ENCODE data around the gene FAM204A.

The FAM204A gene
- long read RNA-seq, donor 1, full-length matches to known transcripts = 19 of 26 reads
- long read RNA-seq, donor 1, partial matches to known transcripts = 7 of 26 reads
- long read RNA-seq, donor 1, other reads (novel, unspliced or antisense) = 0 of 26 reads
- long read RNA-seq, donor 2, full-length matches to known transcripts = 10 of 15 reads
- long read RNA-seq, donor 2, partial matches to known transcripts = 5 of 15 reads
- long read RNA-seq, donor 2, other reads (novel, unspliced or antisense) = 0 of 15 reads
- long read RNA-seq, donor 3, full-length matches to known transcripts = 8 of 8 reads
- long read RNA-seq, donor 3, partial matches to known transcripts = 0 of 8 reads
- long read RNA-seq, donor 3, other reads (novel, unspliced or antisense) = 0 of 8 reads
- long read RNA-seq, donor 4, full-length matches to known transcripts = 17 of 17 reads
- long read RNA-seq, donor 4, partial matches to known transcripts = 0 of 17 reads
- long read RNA-seq, donor 4, other reads (novel, unspliced or antisense) = 0 of 17 reads
- long read RNA-seq, donor 5, full-length matches to known transcripts = 21 of 21 reads
- long read RNA-seq, donor 5, partial matches to known transcripts = 0 of 21 reads
- long read RNA-seq, donor 5, other reads (novel, unspliced or antisense) = 0 of 21 reads
- long read RNA-seq, donor 6, transcript FAM204A-202 (8 exons, 872 nt) = major isoform, 5 of 9 reads
- long read RNA-seq, donor 6, partial matches to known transcripts = 0 of 9 reads
- long read RNA-seq, donor 6, other reads (novel, unspliced or antisense) = 0 of 9 reads
- long read RNA-seq, donor 7, full-length matches to known transcripts = 17 of 22 reads
- long read RNA-seq, donor 7, partial matches to known transcripts = 5 of 22 reads
- long read RNA-seq, donor 7, other reads (novel, unspliced or antisense) = 0 of 22 reads
- long read RNA-seq, donor 8, full-length matches to known transcripts = 18 of 18 reads
- long read RNA-seq, donor 8, partial matches to known transcripts = 0 of 18 reads
- long read RNA-seq, donor 8, other reads (novel, unspliced or antisense) = 0 of 18 reads

DNA sequence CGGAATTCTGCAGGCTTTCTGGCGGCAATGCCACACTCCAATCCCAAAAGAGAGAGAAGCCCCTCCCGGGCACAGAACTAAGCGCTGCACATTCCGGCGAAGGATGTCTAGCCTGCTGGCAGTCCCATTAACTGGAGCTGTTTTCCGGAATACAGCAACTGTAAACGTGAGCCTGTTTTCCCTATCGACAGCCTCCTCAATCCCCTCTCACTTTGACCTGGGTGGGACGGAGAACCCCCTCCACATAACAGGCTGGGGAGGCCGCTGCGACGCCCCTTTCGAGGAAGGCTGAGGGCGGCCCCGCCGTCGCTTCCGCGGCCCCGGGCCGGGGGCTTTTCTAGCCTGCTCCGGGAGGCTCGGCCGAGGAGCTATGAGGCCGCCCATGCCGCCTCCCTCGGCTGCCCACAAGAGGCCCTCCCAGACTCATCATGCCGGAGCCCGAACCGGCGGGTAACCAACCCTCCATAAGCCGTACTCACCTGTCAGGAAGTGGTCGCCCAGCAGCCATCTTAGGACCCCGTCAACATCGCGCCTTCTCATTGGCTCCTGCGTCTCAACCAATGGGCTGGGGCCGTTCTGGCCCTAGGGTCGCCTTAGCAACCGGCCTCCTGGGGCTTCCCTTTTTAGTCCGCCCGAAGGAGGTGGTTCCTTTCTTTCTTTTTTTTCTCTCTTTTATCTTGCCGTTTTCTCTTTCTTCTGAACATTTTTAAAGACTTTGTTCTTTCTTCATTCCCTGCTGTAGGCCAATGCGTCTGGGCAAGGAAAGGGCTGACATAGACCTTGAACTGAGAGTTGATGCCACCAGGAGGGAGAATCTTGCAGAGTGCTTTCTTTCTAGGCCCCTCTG is at the start of gene FAM204A:
Gene FAM204A, minus strand, starts transcription at position 534 of the 847 bp plus-strand sequence. CDS start 5,909 bp downstream, outside the sequence.
- DNase-seq = peak; percentile 91

DNA sequence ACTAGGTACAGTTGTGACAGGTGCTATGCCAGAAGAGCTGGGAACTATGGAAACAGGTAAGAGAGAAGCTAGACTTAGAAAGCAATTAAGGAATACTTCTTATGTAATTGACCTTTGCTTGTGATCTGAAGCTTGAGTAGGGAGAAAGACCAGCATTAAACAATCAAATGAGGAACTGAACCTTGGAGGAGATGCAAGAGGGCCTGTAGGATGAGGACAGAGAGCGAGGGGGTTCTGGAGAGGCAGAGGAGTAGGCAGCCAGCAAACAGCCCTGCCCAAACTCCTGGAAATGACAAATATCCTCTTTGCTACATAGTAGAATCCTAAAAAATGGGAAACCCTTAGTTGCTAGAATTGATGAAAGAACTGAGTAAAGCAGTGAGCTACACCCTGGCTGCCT is 41.6 kb upstream of the FAM204A start:
- no peak for DNase-seq

DNA sequence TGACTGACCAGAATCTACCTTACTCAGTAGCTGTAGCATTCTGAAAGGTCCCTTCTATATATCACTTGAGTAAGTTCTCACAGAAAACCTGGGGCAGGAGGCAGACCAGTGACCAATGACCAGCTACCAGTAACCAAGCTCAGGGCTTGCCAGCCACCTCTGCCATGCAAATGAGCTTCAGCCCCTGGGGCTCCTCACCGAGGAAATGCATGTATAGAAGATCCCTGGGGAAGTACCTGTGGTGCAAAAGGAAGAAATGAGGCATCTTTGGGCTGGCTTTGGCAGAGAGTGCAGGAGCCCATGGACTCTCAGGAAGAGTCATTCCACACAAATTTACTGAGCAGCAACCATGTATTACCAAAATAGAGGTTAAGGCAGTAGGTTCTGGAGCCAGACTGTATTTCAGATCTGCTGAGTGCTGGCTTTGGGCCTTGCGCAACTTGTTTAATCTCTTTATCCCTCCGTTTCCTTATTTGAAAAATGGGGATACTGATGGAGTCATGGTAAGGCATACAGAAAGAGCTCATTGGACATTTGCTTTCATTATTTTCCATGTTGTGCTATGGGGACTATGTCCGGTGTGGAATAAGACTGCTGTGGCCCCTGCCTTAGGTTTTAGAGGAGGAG is 41.1 kb upstream of the FAM204A start:
- no peak for DNase-seq

DNA sequence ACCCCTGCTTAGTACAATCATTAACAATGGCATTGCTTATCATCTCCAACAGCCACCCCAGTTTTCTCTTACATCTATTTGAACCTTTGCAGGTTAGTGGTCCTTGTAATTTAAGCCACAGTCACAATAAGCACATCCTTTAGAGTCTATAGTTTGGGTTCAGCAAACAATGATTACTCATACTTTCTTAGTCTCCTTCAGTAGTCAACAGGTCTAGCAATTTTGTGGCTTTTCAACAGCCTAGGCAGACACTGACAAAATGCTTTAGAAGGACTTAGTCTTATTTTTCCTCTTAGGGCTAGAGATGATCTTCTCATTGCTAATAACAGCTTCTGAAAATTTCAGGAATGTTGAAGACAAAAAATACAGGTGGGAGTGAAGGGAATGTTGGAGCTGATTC is 32.3 kb upstream of the FAM204A start:
- no peak for DNase-seq

DNA sequence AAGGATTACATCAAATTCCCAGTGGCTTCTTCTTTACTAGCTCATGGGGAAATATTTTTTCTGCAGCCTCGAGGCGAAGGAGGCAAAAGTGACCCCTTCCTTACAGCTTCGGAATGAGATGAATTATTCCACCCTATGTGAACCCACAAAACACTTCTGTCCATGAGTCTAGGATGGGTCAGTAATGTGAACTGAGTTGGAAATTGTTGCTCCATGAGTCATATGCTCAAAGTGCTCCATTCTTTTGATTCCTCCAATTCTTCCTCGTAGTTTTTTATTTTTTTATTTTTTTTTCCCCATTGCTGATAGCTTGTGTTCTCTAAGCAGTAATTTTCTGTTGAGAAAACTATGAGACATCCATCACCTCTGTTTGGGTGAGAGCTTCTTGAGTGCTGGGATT is 31.7 kb upstream of the FAM204A start:
- DNase-seq = no peak

DNA sequence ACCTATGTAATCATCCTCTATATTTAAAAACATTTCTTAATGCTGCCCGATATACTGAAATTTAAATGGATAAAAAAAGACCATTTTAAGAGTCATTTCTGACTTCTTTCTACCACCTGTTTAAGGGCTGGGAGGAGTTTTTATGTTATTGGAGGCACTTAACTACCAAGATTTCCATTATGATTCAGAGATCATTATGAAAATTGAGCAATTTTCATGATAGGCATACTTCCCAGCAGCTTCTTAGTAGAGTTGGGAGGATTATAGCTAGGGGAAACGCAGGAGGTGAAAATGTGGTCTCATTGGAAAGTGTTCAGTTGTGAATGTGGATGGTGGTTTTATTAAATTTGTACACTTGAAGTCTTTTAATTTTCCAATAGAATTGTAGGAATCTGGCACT is 28.4 kb upstream of the FAM204A start:
- DNase-seq = no peak

DNA sequence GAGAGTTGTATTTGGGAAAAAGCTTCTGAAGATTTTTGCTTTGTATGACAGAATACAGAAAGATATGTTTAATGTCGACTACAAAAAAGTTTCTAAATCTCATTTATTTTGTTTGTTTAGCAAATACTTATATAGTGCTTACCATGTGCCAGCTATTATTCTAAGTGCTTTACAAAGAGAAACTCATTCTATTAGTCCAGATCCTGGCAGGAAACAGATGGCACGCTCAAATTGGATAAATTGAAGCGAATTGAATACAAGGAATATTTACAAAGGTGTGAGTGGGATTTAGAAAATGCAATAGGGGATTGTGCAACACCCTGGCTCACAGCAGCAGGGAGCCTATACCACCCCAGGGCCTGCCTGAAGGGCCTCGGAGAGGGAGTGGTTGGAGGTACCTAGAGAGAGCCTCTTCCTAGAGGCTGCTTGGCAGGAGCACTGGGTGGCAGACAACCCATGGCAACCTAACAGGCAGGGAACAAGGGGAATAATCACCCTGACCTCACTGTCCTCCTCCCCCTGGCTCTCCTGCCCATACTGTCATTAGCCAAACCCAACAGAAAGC is 27.6 kb upstream of the FAM204A start:
- DNase-seq = no peak

DNA sequence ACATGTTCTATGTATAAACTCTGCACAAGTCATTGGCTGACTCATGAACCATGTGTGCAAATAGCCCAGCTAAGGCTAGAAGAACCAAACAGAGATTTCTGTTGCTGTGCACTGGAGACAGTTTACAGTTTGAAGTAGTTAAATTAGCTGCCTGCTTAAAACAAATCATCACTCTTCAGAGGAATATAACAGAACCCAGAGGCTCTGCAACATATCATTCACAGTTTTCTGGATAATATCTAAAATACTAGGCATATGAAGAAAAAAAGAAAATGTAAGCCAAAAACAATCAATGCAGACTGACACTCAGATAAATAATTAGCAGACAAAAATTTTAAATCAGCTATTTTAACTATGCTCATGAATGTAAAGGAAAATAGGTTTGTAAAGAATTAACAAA is 23.6 kb upstream of the FAM204A start:
- no peak for DNase-seq

DNA sequence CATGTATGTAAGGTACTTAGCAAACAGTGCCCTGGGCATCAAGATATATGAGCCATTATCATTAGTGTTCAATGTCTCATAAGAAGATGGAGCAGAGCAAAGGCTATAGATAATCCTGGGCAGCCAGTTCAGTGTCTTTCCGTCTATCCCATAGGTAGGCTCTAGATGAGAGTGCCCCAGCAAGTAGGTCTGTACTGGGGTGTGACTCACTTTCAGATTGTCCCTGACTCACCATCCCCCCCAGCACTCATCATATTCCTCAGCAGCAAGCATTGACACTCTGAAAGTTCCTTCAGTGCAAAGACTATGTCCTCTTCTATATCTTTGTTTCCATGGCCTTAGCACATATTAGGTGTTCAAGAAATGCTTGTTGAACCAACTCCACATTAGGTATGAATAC is 20.0 kb upstream of the FAM204A start:
- no peak for DNase-seq

DNA sequence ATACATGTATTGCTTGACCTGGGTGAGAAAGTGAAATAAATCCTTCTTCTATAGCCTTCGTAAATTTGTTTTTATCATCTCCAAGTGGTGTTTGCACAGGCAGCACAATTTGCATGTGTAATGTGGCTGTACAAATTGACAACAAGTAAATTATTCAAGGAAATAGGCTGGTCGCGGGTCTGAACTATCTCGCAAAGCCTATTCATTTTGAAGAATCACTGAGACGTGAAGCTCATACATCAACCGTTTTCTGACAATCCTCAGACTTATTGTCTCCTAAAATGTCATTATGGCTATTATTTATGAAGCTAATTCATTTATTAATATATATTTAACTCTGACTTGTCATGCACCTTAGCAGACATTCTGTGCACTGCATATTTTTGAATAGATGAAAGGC is 16.2 kb upstream of the FAM204A start:
- DNase-seq = no peak

DNA sequence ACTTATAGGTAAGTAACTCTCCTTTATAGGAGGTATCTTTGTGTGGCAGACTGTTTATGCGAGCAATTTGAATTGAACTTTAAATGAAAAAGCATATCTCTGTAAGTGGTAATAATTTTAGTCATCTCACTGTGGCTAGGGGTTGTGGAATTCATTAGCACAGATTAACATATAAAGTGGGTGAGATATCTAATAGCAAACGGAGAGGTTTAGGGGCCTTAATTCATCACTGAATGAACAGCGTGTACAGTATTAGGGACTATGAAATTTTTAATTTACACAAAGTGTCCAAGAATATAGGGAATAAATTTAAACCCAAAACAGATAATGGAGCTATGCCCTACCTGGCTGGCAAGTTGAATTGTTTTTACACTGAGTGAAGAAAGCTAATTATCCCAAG is 15.7 kb upstream of the FAM204A start:
- DNase-seq = no peak

DNA sequence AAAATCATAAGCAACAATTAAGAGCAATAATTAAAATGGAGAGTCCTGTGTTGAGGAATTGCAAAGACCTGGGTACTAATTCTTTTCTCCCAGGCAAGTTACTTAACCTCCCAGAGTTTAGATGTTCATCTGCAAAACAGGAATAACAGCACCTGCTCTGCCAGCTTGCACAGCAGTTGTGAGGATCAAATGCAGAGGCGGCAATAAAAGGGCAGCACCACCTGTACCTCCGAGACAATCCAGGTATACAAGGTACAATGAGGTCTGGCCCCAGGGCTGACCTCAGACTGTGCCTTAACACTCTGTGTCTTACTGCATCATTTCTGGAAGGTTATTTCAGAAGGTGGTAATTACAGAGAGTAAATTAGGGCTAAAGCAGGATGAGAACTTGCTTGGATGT is 14.5 kb upstream of the FAM204A start:
- DNase-seq = no peak

DNA sequence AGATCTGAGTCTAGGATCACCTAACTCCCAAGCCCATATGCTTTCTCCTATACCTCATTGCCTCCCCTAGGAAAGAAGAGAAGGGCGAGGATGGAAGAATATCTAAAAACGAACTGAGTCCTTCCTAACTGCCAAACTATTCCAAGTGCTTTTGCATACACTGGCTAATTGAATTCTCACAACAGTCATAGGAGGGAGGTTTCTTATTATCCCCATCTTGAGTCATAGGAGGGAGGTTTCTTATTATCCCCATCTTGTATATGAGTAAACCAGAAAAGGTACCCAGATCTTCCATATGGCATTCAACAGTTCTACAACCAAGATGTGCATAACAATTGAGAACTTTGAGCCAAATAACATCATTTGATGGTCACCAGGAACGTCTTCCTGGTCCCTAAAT is 13.1 kb upstream of the FAM204A start:
- no peak for DNase-seq

DNA sequence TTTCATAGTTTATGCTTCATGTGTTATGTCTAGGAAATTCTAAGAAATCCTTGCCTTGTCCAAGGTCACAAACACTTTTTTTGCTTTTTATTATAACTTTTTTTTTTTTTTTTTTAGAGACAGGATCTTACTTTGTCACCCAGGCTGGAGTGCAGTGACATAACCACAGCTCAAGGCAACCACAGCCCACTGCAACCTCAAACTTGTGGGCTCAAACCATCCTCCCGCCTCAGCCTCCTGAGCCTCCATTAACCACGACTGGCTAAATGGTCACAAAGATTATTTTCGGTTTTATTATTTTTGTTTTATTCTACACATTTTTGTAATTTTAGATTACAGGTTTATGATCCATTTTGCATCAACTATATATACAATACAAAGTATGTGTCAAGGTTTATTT is 7.1 kb upstream of the FAM204A start:
- no peak for DNase-seq

DNA sequence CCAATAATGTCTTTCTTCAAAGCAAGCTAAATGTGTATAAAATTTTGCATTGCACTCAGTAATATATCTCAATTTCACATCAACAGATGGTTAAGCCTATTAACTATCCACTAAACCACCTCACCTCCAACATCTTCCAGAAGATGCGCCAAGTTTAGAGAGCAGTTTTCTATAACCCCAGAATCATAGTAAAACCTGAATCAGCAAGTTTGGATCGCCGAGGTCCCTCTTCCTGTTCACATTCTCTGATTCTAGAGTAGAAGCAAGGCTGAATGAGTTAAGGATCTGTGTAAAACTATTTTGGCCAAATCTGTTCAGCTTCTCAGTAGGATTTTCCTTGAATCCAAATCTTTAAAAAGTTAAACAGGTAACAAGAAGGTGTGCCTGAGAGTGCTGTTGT is 1.4 kb upstream of the FAM204A start:
- no peak for DNase-seq

DNA sequence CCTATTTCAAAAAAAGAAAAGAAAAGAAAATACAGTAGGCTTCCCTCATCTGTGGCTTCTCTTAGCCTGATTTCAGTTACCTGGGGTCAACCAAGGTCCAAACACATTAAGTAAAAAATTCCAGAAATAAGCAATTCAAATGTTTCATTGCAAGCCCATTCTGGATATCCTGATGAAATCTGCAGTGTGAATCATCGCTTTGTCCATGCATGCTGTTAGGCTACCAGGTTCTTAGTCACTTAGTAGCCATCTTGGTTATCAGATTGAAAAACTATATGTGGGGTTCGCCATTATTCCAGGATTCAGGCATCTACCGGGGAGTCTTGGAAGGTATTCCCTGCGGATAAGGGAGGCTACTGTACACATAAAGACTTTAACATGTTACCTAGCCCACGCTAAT is 991 bp upstream of the FAM204A start:
- no peak for DNase-seq

DNA sequence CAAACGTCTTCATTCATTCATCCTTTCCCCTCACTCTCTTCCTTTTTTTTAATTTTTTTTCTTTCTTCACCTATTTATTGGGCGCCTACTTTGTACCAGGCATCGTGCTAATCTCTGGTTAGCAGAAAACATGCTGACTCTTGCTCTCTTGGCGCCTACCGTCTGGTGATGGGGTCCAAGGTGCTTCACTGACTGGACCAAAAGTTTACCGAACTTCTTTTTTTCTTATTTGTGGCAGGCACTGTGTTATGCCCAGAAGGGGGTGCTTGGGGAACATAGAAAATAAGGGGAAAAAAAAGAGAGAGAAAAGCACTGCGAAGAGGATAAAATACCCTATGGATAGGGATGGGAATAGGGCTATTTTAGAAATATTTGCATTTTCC is 505 bp upstream of the FAM204A start:
- DNase-seq = no peak

DNA sequence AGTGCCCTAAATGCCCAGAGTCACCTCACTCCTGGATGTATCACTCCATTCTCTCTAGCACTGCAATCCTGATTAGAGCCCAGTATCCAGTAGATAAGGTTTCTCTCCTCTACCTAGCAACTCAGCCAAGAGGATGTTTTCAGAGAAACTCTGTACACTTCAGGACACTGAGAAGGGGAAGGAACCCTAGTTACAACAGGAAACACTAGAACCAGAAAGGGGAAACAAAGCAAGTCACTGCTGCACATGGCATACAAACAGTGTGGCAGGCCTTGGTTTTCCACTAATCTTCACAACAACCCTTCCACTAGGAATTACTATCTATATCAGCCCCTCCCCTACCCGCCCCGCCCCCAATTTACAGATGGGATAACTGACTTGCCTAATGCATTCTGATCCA is 1.6 kb downstream of the FAM204A start:
- no peak for DNase-seq

DNA sequence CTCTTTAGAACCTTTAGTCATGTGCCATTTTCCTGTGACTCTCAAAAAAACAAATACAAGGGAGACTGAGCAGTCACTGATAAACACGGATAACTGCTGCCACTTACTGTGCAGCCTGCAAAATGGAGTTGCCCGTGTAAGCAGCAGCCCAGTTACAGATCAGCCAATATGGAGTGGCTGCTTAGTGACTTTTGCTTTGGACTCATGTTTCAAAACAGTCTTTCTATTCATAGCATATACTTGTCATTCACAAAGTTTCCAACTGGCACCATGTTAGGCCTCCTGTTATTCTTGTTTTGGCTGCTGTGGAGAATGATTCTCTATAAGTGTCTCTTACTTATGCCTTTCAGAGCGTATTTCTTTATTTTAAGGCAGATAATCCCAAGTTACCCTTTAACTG is 3.0 kb downstream of the FAM204A start:
- no peak for DNase-seq

DNA sequence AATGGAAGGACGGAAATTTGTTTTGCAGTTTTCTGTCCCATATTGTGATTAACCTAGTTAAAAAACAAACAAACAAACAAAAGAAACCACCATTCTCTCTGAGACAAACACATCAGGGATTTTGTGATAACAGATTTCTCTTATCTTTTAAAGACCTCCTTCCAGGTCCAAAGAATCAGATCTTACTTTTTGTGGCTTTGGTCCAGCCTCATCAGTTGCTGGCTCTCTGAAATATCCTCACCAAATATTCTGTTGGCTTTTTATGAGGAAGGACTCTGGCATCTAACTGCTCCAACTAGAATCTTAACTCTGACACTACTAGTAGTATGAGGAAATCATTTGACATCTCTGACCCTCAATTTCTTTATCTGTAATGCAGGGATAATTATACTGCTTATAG is 4.8 kb downstream of the FAM204A start:
- DNase-seq = no peak

DNA sequence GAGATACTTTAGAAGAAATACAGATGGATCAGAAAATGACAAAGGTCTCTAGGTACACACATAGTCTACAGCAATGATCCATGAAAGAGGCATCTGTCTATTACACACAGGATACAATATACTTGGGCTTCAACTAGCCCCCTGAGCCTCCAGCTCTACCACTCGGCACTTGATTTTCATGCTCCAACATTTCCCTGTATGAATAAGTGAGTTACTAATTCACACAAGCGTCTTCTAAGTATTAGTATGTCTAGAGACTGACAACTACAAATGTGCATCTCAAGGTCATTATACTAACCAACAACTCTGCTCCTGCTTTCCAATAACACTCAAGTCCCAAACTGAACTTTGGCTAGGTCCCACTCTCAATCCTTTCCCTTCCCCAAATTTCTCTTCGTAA is 8.3 kb downstream of the FAM204A start:
- no peak for DNase-seq

Measured in right kidney (tissue), 9 donors.